NT2/D1 (cell line): ENCODE data around the gene ADGRD1.

Experiments used
- SUZ12 ChIP-seq: IDR thresholded peaks from 2 replicates; pipeline ENCODE4 v1.6.1; 2011; ENCODE audit not compliant: insufficient read length, insufficient read depth; ENCODE audit errors: extremely low read depth
- YY1 ChIP-seq: IDR thresholded peaks from 2 replicates; pipeline ENCODE4 v1.6.1; 2011; ENCODE audit not compliant: insufficient read length, insufficient read depth

- TF ChIP-seq SUZ12 = no peak
- TF ChIP-seq YY1 = no peak
Measured at GRCh38 chr12:130932061-130932930, 21.4 kb upstream of the ADGRD1 start.
